ENCODE measurements around the gene THAP7. TPM values are rescaled to one million over a fixed set of nuclear protein-coding genes. Genes with fewer than 3 reads are reported as not detected.

Gene THAP7
- polyA plus RNA-seq, 1 donor (not counting 4 experiments of a cell fraction or from before 2014, with no cell fraction given), result 10.4 TPM

- H3K9ac ChIP-seq (ENCODE audit: control insufficient read depth, extremely low read depth, insufficient read depth, low read length), result no peak overlapping the region
- no peaks in the 10 kb centered on the region for H3K27me3 ChIP-seq (ENCODE audit: control insufficient read depth, extremely low read depth, insufficient read depth, low read length)
- H3K4me3 ChIP-seq (ENCODE audit: control insufficient read depth in 2 of 3, extremely low read depth in 1 of 3, insufficient read depth in 2 of 3, low read depth in 1 of 3, low read length in 3 of 3), result no peak overlapping the region
- DNase-seq (ENCODE audit: low read depth, low spot score) (no peak), FAIRE-seq (no peak)
- H3K36me3 ChIP-seq (ENCODE audit: control insufficient read depth in 2 of 2, extremely low read depth in 1 of 2, insufficient read depth in 2 of 2, low read length in 2 of 2), result no peaks in the 10 kb centered on the region
- H3K27ac ChIP-seq (ENCODE audit: control insufficient read depth, insufficient read depth, low read length), result no peak overlapping the region
- H3K4me1 ChIP-seq (ENCODE audit: control insufficient read depth, extremely low read depth, insufficient read depth, low read length), result peaks cover 23% of the 10 kb centered on the region
- H2AFZ ChIP-seq (ENCODE audit: control insufficient read depth, low read length), result no peak overlapping the region
- dilution Hi-C loops (cut with MboI; ENCODE audit: extremely low pct_ligation_motif_present, low sequenced_read_pairs), result no loop called here
- H3K4me2 ChIP-seq (ENCODE audit: control insufficient read depth, extremely low read depth, insufficient read depth, low read depth, low read length), result no peak overlapping the region
- H3K9me1 ChIP-seq (ENCODE audit: control insufficient read depth, extremely low read depth, insufficient read depth, low read length), result no peaks in the 10 kb centered on the region
- H3K9me3 ChIP-seq (ENCODE audit: control insufficient read depth, low read depth, low read length), result no peaks in the 10 kb centered on the region
- no peak for TF ChIP-seq EZH2 (IDR thresholded peaks at IDR 0.05; ENCODE audit: low read length)
- TF ChIP-seq, protein P1, sequence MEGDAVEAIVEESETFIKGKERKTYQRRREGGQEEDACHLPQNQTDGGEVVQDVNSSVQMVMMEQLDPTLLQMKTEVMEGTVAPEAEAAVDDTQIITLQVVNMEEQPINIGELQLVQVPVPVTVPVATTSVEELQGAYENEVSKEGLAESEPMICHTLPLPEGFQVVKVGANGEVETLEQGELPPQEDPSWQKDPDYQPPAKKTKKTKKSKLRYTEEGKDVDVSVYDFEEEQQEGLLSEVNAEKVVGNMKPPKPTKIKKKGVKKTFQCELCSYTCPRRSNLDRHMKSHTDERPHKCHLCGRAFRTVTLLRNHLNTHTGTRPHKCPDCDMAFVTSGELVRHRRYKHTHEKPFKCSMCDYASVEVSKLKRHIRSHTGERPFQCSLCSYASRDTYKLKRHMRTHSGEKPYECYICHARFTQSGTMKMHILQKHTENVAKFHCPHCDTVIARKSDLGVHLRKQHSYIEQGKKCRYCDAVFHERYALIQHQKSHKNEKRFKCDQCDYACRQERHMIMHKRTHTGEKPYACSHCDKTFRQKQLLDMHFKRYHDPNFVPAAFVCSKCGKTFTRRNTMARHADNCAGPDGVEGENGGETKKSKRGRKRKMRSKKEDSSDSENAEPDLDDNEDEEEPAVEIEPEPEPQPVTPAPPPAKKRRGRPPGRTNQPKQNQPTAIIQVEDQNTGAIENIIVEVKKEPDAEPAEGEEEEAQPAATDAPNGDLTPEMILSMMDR (optimal IDR thresholded peaks at IDR 0.05 in 1 of 3, IDR thresholded peaks at IDR 0.05 in 1 of 3, conservative IDR thresholded peaks at IDR 0.05 in 1 of 3; ENCODE audit: extremely low read depth in 1 of 3, insufficient read depth in 2 of 3, low read length in 3 of 3), result no peak
- no peaks in the 10 kb centered on the region for H4K20me1 ChIP-seq (ENCODE audit: control insufficient read depth, extremely low read depth, insufficient read depth, low read length)
- H3K79me2 ChIP-seq (ENCODE audit: control insufficient read depth, insufficient read depth, low read length), result no peaks in the 10 kb centered on the region
Measured at GRCh38 chr22:21016644-21017420, 14.9 kb upstream of the THAP7 start.

- no peak for FAIRE-seq
- no peak overlapping the region for H3K27ac ChIP-seq (ENCODE audit: control insufficient read depth, insufficient read depth, low read length)
Measured at GRCh38 chr22:21015466-21016006, 13.6 kb upstream of the THAP7 start.

More at GRCh38 chr22:21015466-21016006, 13.6 kb upstream of the THAP7 start:
- no peak for DNase-seq (ENCODE audit: low read depth, low spot score)
- H4K20me1 ChIP-seq (ENCODE audit: control insufficient read depth, extremely low read depth, insufficient read depth, low read length), result no peaks in the 10 kb centered on the region
- H3K9me1 ChIP-seq (ENCODE audit: control insufficient read depth, extremely low read depth, insufficient read depth, low read length), result no peaks in the 10 kb centered on the region
- no peaks in the 10 kb centered on the region for H3K27me3 ChIP-seq (ENCODE audit: control insufficient read depth, extremely low read depth, insufficient read depth, low read length)
- H3K36me3 ChIP-seq (ENCODE audit: control insufficient read depth in 2 of 2, extremely low read depth in 1 of 2, insufficient read depth in 2 of 2, low read length in 2 of 2), result no peaks in the 10 kb centered on the region
- no peak overlapping the region for H3K4me2 ChIP-seq (ENCODE audit: control insufficient read depth, extremely low read depth, insufficient read depth, low read depth, low read length)
- H2AFZ ChIP-seq (ENCODE audit: control insufficient read depth, low read length), result no peak overlapping the region
- H3K4me1 ChIP-seq (ENCODE audit: control insufficient read depth, extremely low read depth, insufficient read depth, low read length), result peaks cover 23% of the 10 kb centered on the region
- no peak for TF ChIP-seq EZH2 (IDR thresholded peaks at IDR 0.05; ENCODE audit: low read length)
- TF ChIP-seq, protein P1 (optimal IDR thresholded peaks at IDR 0.05 in 1 of 3, IDR thresholded peaks at IDR 0.05 in 1 of 3, conservative IDR thresholded peaks at IDR 0.05 in 1 of 3; ENCODE audit: extremely low read depth in 1 of 3, insufficient read depth in 2 of 3, low read length in 3 of 3), result no peak
- H3K9me3 ChIP-seq (ENCODE audit: control insufficient read depth, low read depth, low read length), result no peaks in the 10 kb centered on the region
- H3K9ac ChIP-seq (ENCODE audit: control insufficient read depth, extremely low read depth, insufficient read depth, low read length), result no peak overlapping the region
- H3K79me2 ChIP-seq (ENCODE audit: control insufficient read depth, insufficient read depth, low read length), result no peaks in the 10 kb centered on the region
- H3K4me3 ChIP-seq (ENCODE audit: control insufficient read depth in 2 of 3, extremely low read depth in 1 of 3, insufficient read depth in 2 of 3, low read depth in 1 of 3, low read length in 3 of 3), result no peak overlapping the region
- dilution Hi-C loops (cut with MboI; ENCODE audit: extremely low pct_ligation_motif_present, low sequenced_read_pairs), result no loop called here
